K562 (cell line): ENCODE results near the gene RBBP4. TPM values are rescaled to one million over a fixed set of nuclear protein-coding genes. Genes with fewer than 3 reads are reported as not detected.

Experiments
- CC2D1A ChIP-seq: fragments of 450-650 bp; IDR thresholded peaks from 2 replicates; pipeline ENCODE4 v1.6.1; 2017; ENCODE audit warnings: mild to moderate bottlenecking
- CHCHD3 ChIP-seq: fragments of 250-450 bp; sonication (Bioruptor Pico); IDR thresholded peaks from 2 replicates; pipeline ENCODE4 v2.1.2; 2022; ENCODE audit warnings: mild to moderate bottlenecking
- DNMT1 ChIP-seq: fragments of 450-650 bp; IDR thresholded peaks from 2 replicates; pipeline ENCODE4 v1.6.1; 2016; ENCODE audit warnings: antibody characterized with exemption, mild to moderate bottlenecking
- DPF2 ChIP-seq: fragments of 450-650 bp; IDR thresholded peaks from 2 replicates; pipeline ENCODE4 v1.6.1; 2016
- ERF ChIP-seq: fragments of 450-650 bp; formaldehyde crosslinking; IDR thresholded peaks from 2 replicates; pipeline ENCODE4 v1.4.0; 2020; ENCODE audit warnings: mild to moderate bottlenecking, mixed read lengths
- FOXP1 ChIP-seq: sonication (generic); formaldehyde crosslinking; IDR thresholded peaks from 2 replicates; pipeline ENCODE4 v1.8.0; 2022; ENCODE audit warnings: mild to moderate bottlenecking, missing genetic modification reagents
- MECOM ChIP-seq: fragments of 250-450 bp; sonication (Bioruptor Pico); IDR thresholded peaks from 2 replicates; pipeline ENCODE4 v1.8.0; 2022; ENCODE audit warnings: inconsistent platforms
- SIN3A ChIP-seq, 2 experiments: fragments of 150-350 bp in 1 of 2; IDR thresholded peaks; 2 replicates each; pipeline ENCODE4 v1.6.1; 2011 to 2016; ENCODE audit warnings: borderline replicate concordance in 2 of 2, low read depth in 2 of 2, low read length in 2 of 2, mild to moderate bottlenecking in 2 of 2, moderate library complexity in 2 of 2; ENCODE audit not compliant: control insufficient read depth in 1 of 2
- SRSF3 ChIP-seq: fragments of 200-400 bp; formaldehyde crosslinking; IDR thresholded peaks from 2 replicates; pipeline ENCODE4 v1.6.1; 2016; ENCODE audit warnings: mild to moderate bottlenecking, low read length, moderate library complexity; ENCODE audit not compliant: insufficient read depth
- SRSF9 ChIP-seq: fragments of 200-400 bp; formaldehyde crosslinking; IDR thresholded peaks from 2 replicates; pipeline ENCODE4 v1.6.1; 2017; ENCODE audit warnings: low read depth, low read length, borderline replicate concordance
- SUPT5H ChIP-seq: fragments of 450-650 bp; IDR thresholded peaks from 2 replicates; pipeline ENCODE4 v1.6.1; 2016
- ZC3H4 ChIP-seq: sonication (generic); formaldehyde crosslinking; IDR thresholded peaks from 2 replicates; pipeline ENCODE4 v1.9.0; 2021; ENCODE audit warnings: missing genetic modification reagents, borderline replicate concordance
- ZFX ChIP-seq: sonication (generic); formaldehyde crosslinking; IDR thresholded peaks from 2 replicates; pipeline ENCODE4 v1.8.0; 2022; ENCODE audit warnings: mild to moderate bottlenecking, missing genetic modification reagents, moderate library complexity
- polyA plus RNA-seq, 8 experiments: library from polyadenylated mRNA; depleted of rRNA in 4 of 8; stranded (reverse) in 5 of 8; unstranded in 3 of 8; fragments of >200 nt; fragmentation: Nextera tagmentation in 2 of 8; fragmentation: Illumina TruSeq in 1 of 8; extraction: Ambion mirVana in 2 of 8; extraction: Trizol in 1 of 8; gene quantifications; 2 replicates each; pipeline versions ENCODE4 v1.2.1 to v1.2.3, GENCODE V29; 2011 to 2014; ENCODE audit warnings: inconsistent platforms in 1 of 8, missing spikeins in 1 of 8
- total RNA-seq, 7 experiments: library from RNA; depleted of rRNA in 6 of 7; stranded (reverse); fragments of >200 nt in 6 of 7; fragmentation: Illumina TruSeq in 2 of 7; extraction: Trizol in 2 of 7; gene quantifications; 2 replicates each; pipeline versions ENCODE4 v1.2.1 to v1.2.3, GENCODE V29; 2011 to 2021; ENCODE audit warnings: low replicate concordance in 1 of 7
- TF ChIP-seq, protein P1 (sequence below): fragments of 450-650 bp; formaldehyde crosslinking; IDR thresholded peaks from 2 replicates; pipeline ENCODE4 v1.4.0; 2022; ENCODE audit warnings: mild to moderate bottlenecking, moderate library complexity
- TF ChIP-seq, protein P2 (sequence below): fragments of 450-650 bp; conservative IDR thresholded peaks from 2 replicates; pipeline ENCODE4 v1.6.1; 2016; ENCODE audit warnings: missing genetic modification characterization, low read depth, mild to moderate bottlenecking, missing compliant biosample characterization, moderate library complexity
- TF ChIP-seq, protein P3 (sequence below): fragments of 450-650 bp; IDR thresholded peaks from 2 replicates; pipeline ENCODE4 v1.6.1; 2017; ENCODE audit warnings: antibody characterized with exemption, mild to moderate bottlenecking
- TF ChIP-seq, protein P4 (sequence below): sonication (generic); formaldehyde crosslinking; IDR thresholded peaks from 2 replicates; pipeline ENCODE4 v1.8.0; 2022; ENCODE audit warnings: mild to moderate bottlenecking, missing genetic modification reagents

The RBBP4 gene
- total and polyA plus RNA-seq, 9 of the 15 experiments (the other 6 are each of a cell fraction or from before 2014, with no cell fraction given) = 185 to 409 (median 259) TPM

DNA sequence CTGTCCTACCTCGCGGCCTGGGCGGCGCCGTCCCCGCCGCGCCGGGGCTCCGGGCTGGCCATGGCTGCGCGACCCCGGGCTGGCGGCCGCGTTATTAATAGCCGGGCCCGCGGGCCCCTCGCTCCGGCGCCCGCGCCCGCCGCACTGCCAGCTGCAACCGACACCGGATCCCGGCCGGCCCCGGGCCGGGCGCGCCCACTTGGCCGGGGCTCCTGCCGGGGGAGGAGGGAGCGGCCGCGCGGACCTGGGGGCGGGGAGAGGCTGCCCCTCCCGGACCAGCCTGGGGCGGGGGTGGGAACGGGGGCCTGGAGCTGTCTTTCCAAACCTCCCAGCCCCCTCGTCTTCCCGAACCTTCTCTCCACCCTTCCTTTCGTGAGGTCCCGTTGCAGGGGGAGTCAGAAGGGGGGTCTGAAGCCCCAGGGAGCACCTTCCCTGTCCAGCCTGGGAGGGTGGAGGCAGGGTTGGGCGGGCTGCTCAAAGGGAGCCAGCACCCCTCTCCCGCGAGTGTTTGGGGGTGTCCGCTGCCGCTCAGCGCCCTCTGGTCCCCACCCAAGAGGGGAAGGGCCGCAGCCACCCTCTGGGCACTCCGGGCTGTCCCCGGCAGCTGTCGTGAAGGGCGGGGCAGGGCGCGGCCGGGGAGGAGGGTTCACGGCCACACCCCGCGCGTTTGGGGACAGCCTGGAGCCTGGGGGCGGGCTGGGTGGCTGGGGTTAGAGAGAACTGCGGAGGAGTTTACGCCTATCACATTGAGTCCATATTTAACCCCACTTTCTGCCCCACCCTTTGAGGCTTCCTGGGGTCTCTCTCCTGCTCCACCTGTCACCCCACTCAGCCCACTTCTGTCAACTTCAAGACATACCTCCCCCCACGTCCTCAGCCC is 51.8 kb downstream of the RBBP4 start, which contains the start of gene SYNC (continued):
- TF ChIP-seq SIN3A (IDR thresholded peaks at IDR 0.05; ENCODE audit: borderline replicate concordance in 2 of 2, control insufficient read depth in 1 of 2, low read depth in 2 of 2, low read length in 2 of 2) = peak in 1 of 2 experiments; percentile 60; a peak in 2 of 4 replicates
- peak; percentile 79 for TF ChIP-seq DPF2
- TF ChIP-seq, protein P1, sequence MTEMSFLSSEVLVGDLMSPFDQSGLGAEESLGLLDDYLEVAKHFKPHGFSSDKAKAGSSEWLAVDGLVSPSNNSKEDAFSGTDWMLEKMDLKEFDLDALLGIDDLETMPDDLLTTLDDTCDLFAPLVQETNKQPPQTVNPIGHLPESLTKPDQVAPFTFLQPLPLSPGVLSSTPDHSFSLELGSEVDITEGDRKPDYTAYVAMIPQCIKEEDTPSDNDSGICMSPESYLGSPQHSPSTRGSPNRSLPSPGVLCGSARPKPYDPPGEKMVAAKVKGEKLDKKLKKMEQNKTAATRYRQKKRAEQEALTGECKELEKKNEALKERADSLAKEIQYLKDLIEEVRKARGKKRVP = no peak
- TF ChIP-seq, protein P2, sequence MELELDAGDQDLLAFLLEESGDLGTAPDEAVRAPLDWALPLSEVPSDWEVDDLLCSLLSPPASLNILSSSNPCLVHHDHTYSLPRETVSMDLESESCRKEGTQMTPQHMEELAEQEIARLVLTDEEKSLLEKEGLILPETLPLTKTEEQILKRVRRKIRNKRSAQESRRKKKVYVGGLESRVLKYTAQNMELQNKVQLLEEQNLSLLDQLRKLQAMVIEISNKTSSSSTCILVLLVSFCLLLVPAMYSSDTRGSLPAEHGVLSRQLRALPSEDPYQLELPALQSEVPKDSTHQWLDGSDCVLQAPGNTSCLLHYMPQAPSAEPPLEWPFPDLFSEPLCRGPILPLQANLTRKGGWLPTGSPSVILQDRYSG = no peak
- TF ChIP-seq ZFX (CRISPR knock-in tag) = peak; percentile 46
- TF ChIP-seq FOXP1 (CRISPR knock-in tag) = 0 out of 2 replicates have a peak, but pooled peaks have one; percentile 58
- TF ChIP-seq DNMT1 = no peak
- TF ChIP-seq SRSF9 = no peak
- TF ChIP-seq, protein P3, sequence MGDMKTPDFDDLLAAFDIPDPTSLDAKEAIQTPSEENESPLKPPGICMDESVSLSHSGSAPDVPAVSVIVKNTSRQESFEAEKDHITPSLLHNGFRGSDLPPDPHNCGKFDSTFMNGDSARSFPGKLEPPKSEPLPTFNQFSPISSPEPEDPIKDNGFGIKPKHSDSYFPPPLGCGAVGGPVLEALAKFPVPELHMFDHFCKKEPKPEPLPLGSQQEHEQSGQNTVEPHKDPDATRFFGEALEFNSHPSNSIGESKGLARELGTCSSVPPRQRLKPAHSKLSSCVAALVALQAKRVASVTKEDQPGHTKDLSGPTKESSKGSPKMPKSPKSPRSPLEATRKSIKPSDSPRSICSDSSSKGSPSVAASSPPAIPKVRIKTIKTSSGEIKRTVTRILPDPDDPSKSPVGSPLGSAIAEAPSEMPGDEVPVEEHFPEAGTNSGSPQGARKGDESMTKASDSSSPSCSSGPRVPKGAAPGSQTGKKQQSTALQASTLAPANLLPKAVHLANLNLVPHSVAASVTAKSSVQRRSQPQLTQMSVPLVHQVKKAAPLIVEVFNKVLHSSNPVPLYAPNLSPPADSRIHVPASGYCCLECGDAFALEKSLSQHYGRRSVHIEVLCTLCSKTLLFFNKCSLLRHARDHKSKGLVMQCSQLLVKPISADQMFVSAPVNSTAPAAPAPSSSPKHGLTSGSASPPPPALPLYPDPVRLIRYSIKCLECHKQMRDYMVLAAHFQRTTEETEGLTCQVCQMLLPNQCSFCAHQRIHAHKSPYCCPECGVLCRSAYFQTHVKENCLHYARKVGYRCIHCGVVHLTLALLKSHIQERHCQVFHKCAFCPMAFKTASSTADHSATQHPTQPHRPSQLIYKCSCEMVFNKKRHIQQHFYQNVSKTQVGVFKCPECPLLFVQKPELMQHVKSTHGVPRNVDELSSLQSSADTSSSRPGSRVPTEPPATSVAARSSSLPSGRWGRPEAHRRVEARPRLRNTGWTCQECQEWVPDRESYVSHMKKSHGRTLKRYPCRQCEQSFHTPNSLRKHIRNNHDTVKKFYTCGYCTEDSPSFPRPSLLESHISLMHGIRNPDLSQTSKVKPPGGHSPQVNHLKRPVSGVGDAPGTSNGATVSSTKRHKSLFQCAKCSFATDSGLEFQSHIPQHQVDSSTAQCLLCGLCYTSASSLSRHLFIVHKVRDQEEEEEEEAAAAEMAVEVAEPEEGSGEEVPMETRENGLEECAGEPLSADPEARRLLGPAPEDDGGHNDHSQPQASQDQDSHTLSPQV = no peak
- no peak for TF ChIP-seq MECOM (CRISPR knock-in tag)
- 0 out of 2 replicates have a peak, but pooled peaks have one; percentile 34 for TF ChIP-seq ZC3H4 (CRISPR knock-in tag)
- peak; percentile 43; the same call in 1 of the 2 replicates for TF ChIP-seq SUPT5H
- TF ChIP-seq CHCHD3 = no peak
- no peak for TF ChIP-seq CC2D1A
- TF ChIP-seq ERF (CRISPR knock-in tag) = no peak
- TF ChIP-seq SRSF3 = no peak
- TF ChIP-seq, protein P4, sequence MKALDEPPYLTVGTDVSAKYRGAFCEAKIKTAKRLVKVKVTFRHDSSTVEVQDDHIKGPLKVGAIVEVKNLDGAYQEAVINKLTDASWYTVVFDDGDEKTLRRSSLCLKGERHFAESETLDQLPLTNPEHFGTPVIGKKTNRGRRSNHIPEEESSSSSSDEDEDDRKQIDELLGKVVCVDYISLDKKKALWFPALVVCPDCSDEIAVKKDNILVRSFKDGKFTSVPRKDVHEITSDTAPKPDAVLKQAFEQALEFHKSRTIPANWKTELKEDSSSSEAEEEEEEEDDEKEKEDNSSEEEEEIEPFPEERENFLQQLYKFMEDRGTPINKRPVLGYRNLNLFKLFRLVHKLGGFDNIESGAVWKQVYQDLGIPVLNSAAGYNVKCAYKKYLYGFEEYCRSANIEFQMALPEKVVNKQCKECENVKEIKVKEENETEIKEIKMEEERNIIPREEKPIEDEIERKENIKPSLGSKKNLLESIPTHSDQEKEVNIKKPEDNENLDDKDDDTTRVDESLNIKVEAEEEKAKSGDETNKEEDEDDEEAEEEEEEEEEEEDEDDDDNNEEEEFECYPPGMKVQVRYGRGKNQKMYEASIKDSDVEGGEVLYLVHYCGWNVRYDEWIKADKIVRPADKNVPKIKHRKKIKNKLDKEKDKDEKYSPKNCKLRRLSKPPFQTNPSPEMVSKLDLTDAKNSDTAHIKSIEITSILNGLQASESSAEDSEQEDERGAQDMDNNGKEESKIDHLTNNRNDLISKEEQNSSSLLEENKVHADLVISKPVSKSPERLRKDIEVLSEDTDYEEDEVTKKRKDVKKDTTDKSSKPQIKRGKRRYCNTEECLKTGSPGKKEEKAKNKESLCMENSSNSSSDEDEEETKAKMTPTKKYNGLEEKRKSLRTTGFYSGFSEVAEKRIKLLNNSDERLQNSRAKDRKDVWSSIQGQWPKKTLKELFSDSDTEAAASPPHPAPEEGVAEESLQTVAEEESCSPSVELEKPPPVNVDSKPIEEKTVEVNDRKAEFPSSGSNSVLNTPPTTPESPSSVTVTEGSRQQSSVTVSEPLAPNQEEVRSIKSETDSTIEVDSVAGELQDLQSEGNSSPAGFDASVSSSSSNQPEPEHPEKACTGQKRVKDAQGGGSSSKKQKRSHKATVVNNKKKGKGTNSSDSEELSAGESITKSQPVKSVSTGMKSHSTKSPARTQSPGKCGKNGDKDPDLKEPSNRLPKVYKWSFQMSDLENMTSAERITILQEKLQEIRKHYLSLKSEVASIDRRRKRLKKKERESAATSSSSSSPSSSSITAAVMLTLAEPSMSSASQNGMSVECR (CRISPR knock-in tag) = peak; percentile 81
